Measurements from ENCODE around the gene CCSAP. TPM values are rescaled to one million over a fixed set of nuclear protein-coding genes. Genes with fewer than 3 reads are reported as not detected.
"Not testable (repeated sequence)": the region's sequence is repeated elsewhere in the genome, so short reads cannot be mapped to it uniquely, and the experiment has no call there.

The CCSAP gene
- total and polyA plus RNA-seq, 4 donors = 1.6 to 11.1 (median 4.6) TPM

DNA sequence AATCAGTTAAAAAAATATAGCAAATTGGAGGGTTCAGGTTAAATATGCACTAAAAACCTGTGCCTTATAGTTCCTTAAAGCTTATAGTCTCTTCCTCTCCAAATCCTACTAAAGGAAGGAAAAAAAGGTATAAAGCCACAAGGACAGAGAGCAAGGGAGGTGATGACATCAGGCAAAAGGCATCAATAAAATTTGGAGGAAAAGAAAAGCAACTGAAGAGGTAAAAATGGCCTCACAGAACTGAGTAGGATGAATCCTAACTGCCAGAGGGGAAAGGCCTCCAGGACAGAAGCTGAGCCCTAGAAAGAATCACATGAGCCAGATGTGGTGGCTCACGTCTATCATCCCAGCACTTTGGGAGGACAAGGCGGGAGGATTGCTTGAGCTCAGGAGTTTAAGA is 8.1 kb downstream of the CCSAP start:
- no peak overlapping the region for H3K9ac ChIP-seq (ENCODE audit: insufficient read depth in 1 of 2, low read length in 2 of 2)
- no peak overlapping the region for H3K4me3 ChIP-seq
- ATAC-seq (ENCODE audit: insufficient read depth, low FRiP score) (no peak), DNase-seq (no peak)
- 99 to 100% methylated on average over 2 of the region's 2 CpGs for WGBS, 2 donors
- TF ChIP-seq, protein P1, sequence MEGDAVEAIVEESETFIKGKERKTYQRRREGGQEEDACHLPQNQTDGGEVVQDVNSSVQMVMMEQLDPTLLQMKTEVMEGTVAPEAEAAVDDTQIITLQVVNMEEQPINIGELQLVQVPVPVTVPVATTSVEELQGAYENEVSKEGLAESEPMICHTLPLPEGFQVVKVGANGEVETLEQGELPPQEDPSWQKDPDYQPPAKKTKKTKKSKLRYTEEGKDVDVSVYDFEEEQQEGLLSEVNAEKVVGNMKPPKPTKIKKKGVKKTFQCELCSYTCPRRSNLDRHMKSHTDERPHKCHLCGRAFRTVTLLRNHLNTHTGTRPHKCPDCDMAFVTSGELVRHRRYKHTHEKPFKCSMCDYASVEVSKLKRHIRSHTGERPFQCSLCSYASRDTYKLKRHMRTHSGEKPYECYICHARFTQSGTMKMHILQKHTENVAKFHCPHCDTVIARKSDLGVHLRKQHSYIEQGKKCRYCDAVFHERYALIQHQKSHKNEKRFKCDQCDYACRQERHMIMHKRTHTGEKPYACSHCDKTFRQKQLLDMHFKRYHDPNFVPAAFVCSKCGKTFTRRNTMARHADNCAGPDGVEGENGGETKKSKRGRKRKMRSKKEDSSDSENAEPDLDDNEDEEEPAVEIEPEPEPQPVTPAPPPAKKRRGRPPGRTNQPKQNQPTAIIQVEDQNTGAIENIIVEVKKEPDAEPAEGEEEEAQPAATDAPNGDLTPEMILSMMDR (IDR thresholded peaks at IDR 0.05; ENCODE audit: control extremely low read depth, extremely low read depth) = no peak
- H3K36me3 ChIP-seq (ENCODE audit: control insufficient read depth in 4 of 4, insufficient read depth in 4 of 4, low read length in 4 of 4) = peaks cover 0 to 3% (median 0%) of the 10 kb centered on the region in 4 donors
- H3K4me1 ChIP-seq (ENCODE audit: control insufficient read depth in 5 of 5, insufficient read depth in 5 of 5, low read length in 5 of 5) = peaks cover 0 to 5% (median 0%) of the 10 kb centered on the region in 5 donors
- H3K27me3 ChIP-seq (ENCODE audit: control insufficient read depth in 3 of 3, insufficient read depth in 3 of 3, low read length in 2 of 3) = no peaks in the 10 kb centered on the region
- no peak overlapping the region for H3K27ac ChIP-seq (ENCODE audit: low read depth in 1 of 2, low read length in 1 of 2)
- H3K9me3 ChIP-seq (ENCODE audit: control insufficient read depth in 4 of 4, insufficient read depth in 3 of 4, low read length in 3 of 4) = peaks cover 0 to 7% (median 0%) of the 10 kb centered on the region in 4 donors

DNA sequence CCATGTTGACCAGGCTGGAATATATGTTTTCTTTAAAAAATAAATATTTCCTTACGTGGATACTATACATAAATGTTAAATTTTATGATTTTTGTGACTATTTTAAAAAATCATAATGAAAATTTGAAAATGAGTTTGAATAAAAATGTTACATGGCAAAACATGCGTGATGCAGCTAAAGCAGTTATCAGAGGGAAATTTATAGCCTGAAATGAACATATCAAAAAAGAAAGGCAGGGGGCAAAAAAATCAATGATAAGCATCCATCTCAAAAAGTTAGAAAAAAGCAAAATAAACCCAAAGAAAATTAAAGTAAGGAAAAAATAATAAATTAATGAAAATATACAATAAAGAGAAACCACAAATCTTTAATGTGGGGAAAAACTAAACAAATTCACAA is 8.6 kb downstream of the CCSAP start:
- no peak for ATAC-seq (ENCODE audit: insufficient read depth, low FRiP score)
- Histone ChIP-seq H3K27ac (ENCODE audit: low read depth in 1 of 2, low read length in 1 of 2) (no peak overlapping the region), H3K9me3 (ENCODE audit: control insufficient read depth in 4 of 4, insufficient read depth in 3 of 4, low read length in 3 of 4) (peaks cover 0 to 7% (median 0%) of the 10 kb centered on the region in 4 donors), H3K9ac (ENCODE audit: insufficient read depth in 1 of 2, low read length in 2 of 2) (no peak overlapping the region), H3K27me3 (ENCODE audit: control insufficient read depth in 3 of 3, insufficient read depth in 3 of 3, low read length in 2 of 3) (no peaks in the 10 kb centered on the region), H3K36me3 (ENCODE audit: control insufficient read depth in 4 of 4, insufficient read depth in 4 of 4, low read length in 4 of 4) (peaks cover 0 to 3% (median 0%) of the 10 kb centered on the region in 4 donors), H3K4me1 (ENCODE audit: control insufficient read depth in 5 of 5, insufficient read depth in 5 of 5, low read length in 5 of 5) (peaks cover 0 to 5% (median 0%) of the 10 kb centered on the region in 5 donors), H3K4me3 (no peak overlapping the region)
- WGBS, 2 donors = 77 to 98% methylated on average over 2 of the region's 2 CpGs
- TF ChIP-seq, protein P1 (IDR thresholded peaks at IDR 0.05; ENCODE audit: control extremely low read depth, extremely low read depth) = no peak
- no peak for DNase-seq

DNA sequence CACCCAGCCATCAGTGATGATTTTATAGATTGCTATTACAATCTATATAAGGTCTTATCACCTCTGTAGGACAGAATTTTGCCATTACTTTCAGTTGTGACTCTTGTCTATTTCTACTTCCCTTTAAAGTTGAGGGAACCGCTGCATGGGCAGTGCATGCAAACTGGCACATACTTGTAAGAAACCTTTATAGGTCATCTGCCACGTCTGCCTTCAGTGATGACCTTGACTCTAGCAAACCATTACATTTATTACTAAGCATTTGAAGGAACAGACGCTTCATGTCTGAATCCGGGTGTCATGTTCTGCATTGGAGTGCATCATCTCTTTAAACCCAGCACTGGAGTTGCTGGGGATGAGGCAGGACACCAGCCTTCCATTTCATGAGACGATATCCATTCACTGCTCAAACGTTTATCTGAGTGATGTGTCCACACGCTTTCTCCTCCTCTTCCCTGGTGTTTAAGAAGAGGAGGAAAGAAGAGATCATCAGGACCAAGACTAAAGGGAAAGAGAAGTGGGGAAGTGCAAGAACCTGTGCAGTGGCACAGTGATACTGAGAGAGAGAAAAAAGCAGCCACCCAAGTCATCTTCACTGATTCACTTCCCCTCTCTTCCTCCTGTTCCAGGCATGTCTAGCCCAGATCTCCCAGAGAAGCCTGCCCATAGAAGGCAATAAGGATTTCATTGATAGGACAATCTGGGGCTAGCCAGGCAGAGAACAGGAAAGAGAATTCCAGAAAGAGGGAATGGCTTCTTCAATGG is 14.1 kb downstream of the CCSAP start:
- 82 to 84% methylated on average over 7 of the region's 7 CpGs for WGBS, 2 donors
- no peak overlapping the region for H3K4me3 ChIP-seq
- no peak for ATAC-seq (ENCODE audit: insufficient read depth, low FRiP score)
- H3K9me3 ChIP-seq (ENCODE audit: control insufficient read depth in 4 of 4, insufficient read depth in 3 of 4, low read length in 3 of 4) = no peaks in the 10 kb centered on the region
- H3K27ac ChIP-seq (ENCODE audit: low read depth in 1 of 2, low read length in 1 of 2) = no peak overlapping the region
- no peaks in the 10 kb centered on the region for H3K27me3 ChIP-seq (ENCODE audit: control insufficient read depth in 3 of 3, insufficient read depth in 3 of 3, low read length in 2 of 3)
- H3K9ac ChIP-seq (ENCODE audit: insufficient read depth in 1 of 2, low read length in 2 of 2) = no peak overlapping the region
- peaks cover 0 to 13% (median 3%) of the 10 kb centered on the region in 5 donors for H3K4me1 ChIP-seq (ENCODE audit: control insufficient read depth in 5 of 5, insufficient read depth in 5 of 5, low read length in 5 of 5)
- H3K36me3 ChIP-seq (ENCODE audit: control insufficient read depth in 4 of 4, insufficient read depth in 4 of 4, low read length in 4 of 4) = peaks cover 5 to 18% (median 9%) of the 10 kb centered on the region in 4 donors
- TF ChIP-seq, protein P1 (IDR thresholded peaks at IDR 0.05; ENCODE audit: control extremely low read depth, extremely low read depth) = no peak
- DNase-seq = no peak

DNA sequence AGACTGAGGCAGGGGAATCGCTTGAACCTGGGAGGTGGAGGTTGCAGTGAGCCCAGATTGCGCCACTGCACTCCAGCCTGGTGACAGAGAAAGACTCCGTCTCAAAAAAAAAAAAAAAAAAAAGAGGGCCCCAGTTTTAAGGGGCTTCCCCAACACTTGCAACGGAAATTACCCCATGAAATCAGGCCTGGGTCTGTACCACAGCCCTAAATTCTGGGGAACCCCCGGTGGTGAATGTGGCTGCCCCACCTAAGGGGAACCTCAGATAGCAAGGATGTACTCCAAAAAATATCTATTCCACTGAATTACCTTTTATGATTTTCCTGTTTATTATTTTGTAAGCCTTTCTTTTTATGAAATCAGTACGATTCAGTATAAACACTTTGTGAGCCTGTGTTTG is 15.1 kb downstream of the CCSAP start:
- H3K27me3 ChIP-seq (ENCODE audit: control insufficient read depth in 3 of 3, insufficient read depth in 3 of 3, low read length in 2 of 3); H3K9ac ChIP-seq (ENCODE audit: insufficient read depth in 1 of 2, low read length in 2 of 2); H3K9me3 ChIP-seq (ENCODE audit: control insufficient read depth in 4 of 4, insufficient read depth in 3 of 4, low read length in 3 of 4); ATAC-seq (ENCODE audit: insufficient read depth, low FRiP score); DNase-seq; H3K4me3 ChIP-seq; H3K27ac ChIP-seq (ENCODE audit: low read depth in 1 of 2, low read length in 1 of 2): not testable (repeated sequence)
- Histone ChIP-seq H3K36me3 (ENCODE audit: control insufficient read depth in 4 of 4, insufficient read depth in 4 of 4, low read length in 4 of 4) (peaks cover 7 to 19% (median 12%) of the 10 kb centered on the region in 4 donors), H3K4me1 (ENCODE audit: control insufficient read depth in 5 of 5, insufficient read depth in 5 of 5, low read length in 5 of 5) (peaks cover 0 to 13% (median 3%) of the 10 kb centered on the region in 5 donors)
- WGBS, 2 donors = 88 to 93% methylated on average over 5 to 6 of the region's 6 CpGs

Data from lung (tissue), 12 donors.